ENCODE results near the gene UGT1A10.

- TF ChIP-seq YY1 (IDR thresholded peaks at IDR 0.05; ENCODE audit: low read depth), result no peak
- no peak for TF ChIP-seq EP300 (IDR thresholded peaks at IDR 0.05; ENCODE audit: borderline replicate concordance)
These were observed 2.6 kb downstream of the UGT1A10 start for GRCh38 chr2:233638836-233639235.

Data from Ishikawa (cell line).